GM12865 (cell line): ENCODE results near the gene CAPRIN1.

Experiments
- DNase-seq: peaks from one replicate; pipeline ENCODE4 v3.0.0; 2010; ENCODE audit warnings: low read depth
- H3K4me3 ChIP-seq: 2 replicates; pipeline ENCODE4 v1.5.1; 2011; ENCODE audit warnings: mild to moderate bottlenecking, low read depth, low read length, control low read depth
- TF ChIP-seq, protein P1 (sequence below): IDR thresholded peaks from 2 replicates; pipeline ENCODE4 v1.5.1; 2011; ENCODE audit warnings: low read length, control low read depth, low read depth, inconsistent platforms; ENCODE audit not compliant: insufficient read depth; ENCODE audit errors: missing control alignments

Gene CAPRIN1

DNA sequence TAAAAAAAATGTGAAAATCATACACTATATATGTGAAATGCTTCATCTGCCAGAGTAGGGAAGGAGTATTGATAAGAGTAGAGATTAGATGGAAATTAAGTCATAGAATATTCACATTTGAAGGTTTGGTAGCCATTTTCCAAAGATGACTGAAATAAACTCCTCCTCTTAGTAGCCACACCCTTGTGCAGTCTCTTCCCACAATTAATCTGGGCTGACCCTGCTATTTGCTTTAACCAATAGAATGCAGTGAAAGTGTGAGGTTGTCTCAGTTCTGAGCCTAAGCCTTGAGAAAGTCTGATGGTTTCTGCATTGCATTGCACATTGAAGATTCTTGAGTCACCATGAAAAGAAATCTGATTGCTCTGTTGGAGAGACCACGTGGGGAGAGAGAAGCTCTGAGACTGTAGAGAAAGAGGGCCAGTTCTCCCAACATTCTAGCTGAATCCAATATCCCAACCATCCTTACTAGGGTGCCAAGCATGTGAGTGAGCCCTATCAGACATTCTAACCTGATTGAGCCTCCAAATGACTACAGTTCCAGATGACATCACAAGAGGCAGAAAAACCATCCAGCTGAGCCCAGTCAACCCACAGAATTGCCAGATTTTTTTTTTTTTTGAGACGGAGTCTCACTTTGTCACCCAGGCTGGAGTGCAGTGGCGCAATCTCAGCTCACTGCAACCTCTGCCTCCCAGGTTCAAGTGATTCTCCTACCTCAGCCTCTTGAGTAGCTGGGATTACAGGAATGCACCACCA, 29.4 kb upstream of the CAPRIN1 start:
- no peak for DNase-seq

DNA sequence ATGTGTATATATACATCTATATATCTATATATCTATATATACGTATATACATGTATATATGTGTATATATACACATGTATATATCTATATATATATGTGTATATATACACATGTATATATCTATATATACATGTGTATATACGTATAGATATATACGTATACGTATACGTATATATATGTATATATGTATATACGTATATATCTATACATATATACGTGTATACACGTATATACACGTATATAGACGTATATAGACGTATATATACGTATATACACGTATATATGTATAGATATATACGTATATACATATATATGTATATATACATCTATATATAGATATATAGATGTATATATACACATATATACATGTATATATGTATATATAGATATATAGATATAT, 25.1 kb upstream of the CAPRIN1 start:
- DNase-seq = no peak
- H3K4me3 ChIP-seq = no peak overlapping the region
- TF ChIP-seq, protein P1, sequence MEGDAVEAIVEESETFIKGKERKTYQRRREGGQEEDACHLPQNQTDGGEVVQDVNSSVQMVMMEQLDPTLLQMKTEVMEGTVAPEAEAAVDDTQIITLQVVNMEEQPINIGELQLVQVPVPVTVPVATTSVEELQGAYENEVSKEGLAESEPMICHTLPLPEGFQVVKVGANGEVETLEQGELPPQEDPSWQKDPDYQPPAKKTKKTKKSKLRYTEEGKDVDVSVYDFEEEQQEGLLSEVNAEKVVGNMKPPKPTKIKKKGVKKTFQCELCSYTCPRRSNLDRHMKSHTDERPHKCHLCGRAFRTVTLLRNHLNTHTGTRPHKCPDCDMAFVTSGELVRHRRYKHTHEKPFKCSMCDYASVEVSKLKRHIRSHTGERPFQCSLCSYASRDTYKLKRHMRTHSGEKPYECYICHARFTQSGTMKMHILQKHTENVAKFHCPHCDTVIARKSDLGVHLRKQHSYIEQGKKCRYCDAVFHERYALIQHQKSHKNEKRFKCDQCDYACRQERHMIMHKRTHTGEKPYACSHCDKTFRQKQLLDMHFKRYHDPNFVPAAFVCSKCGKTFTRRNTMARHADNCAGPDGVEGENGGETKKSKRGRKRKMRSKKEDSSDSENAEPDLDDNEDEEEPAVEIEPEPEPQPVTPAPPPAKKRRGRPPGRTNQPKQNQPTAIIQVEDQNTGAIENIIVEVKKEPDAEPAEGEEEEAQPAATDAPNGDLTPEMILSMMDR = no peak

More for the DNA sequence above, 29.4 kb upstream of the CAPRIN1 start:
- no peak overlapping the region for H3K4me3 ChIP-seq
- TF ChIP-seq, protein P1 = no peak

DNA sequence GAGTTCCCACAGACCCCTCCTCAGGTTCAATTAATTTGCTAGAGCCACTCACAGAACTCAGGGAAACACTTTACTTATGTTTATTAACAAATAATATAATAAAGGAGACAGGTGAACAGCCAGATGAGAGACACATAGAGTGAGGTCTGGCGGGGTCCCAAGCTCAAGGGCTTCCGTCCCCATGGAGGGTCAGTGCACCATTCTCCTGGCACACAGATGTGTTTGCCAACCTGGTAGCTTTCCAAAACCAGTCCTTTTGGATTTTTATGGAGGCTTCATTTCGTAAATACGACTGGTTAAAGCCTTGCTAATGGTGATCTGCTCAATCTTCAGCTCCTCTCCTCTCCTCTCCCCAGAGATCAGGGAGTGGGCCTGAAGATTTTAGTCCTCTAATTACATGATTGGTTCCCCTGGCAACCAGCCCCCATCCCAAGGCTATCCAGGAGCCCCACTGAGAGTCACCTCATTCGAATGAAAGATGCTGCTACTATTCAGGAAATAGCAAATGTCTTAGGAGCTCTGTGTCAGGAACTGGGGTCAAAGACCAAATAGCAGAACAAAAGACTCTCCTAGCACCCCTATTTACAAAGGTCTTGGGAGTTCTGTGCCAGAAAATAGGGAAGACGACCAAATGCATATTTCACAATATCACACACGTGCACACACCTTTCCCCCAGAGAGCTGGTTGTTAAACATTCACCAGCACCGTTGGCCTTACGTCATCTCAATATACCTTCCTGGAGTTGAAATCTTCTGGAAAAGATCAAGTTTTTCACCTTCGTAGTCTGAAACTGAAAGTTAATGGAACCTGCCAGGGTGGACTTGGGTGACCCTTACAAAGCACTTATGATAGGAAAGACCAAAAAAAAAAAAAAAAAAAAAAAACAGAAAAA, 23.8 kb upstream of the CAPRIN1 start:
- no peak for DNase-seq
- H3K4me3 ChIP-seq = no peak overlapping the region
- TF ChIP-seq, protein P1 = no peak

DNA sequence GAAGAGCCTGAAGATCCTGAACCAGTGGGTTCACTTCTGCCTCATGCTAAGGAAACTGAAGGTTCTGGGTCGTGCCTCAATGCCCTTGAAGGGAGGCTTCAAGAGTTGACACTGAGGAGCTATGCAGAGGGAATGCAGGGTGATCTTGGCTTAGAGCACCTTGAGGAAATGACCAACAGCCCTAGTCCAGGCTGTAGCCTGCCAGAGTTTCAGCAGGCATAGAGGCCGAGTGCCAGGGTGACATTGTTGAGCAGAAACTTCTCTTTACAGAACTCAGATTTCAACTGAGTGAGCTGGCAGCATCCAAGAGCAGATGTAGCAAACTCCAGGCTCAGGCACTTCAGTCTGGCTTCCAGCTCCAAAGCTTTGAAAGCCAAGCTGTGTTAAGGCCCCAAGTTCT, 23.1 kb upstream of the CAPRIN1 start:
- H3K4me3 ChIP-seq = no peak overlapping the region
- TF ChIP-seq, protein P1 = no peak
- no peak for DNase-seq

DNA sequence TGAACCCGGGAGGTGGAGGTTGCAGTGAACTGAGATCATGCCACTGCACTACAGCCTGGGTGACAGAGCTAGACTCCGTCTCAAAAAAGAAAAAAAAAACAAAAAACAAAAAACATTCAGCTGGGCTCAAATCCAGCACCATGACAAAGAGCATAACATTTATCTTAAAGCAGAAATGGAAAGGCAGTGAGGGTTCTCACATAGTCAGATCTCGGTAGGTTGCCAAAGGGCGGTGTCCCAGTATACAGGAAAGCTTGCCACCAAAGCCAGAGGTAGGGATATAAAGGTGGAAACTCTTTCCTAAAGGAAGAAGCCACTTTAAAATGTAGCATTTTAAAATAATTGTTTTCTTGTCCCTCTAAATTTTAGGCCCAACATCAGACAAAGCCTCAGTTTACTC, 22.4 kb upstream of the CAPRIN1 start:
- H3K4me3 ChIP-seq = no peak overlapping the region
- TF ChIP-seq, protein P1 = no peak
- DNase-seq = no peak

DNA sequence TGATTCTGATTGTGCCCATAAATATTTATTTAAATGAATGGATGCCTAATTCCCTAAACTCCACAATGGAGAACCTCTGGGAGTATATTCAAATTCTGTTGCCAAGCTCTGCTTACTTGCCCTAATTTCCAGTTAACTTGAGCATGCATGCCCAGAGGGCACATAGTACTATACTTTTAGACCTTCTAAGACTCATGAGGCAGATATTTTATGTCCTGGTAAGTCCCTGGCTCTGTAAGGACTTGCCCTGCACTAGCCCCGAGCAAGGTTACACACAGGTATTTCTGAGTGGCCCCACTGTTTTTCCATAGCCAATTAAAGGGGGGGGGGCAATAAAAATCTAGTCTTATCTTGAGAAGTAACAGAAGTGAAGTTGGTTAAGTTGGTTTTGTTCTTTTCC, 21.1 kb upstream of the CAPRIN1 start:
- TF ChIP-seq, protein P1 = no peak
- DNase-seq = no peak
- H3K4me3 ChIP-seq = no peak overlapping the region
